K562 (cell line): ENCODE results near the gene CLGN. TPM values are rescaled to one million over a fixed set of nuclear protein-coding genes. Genes with fewer than 3 reads are reported as not detected.

Experiments used
- CEBPB ChIP-seq: fragments of 450-650 bp; IDR thresholded peaks from 2 replicates; pipeline ENCODE4 v1.6.1; 2016; ENCODE audit warnings: missing genetic modification characterization, missing compliant biosample characterization
- ELF2 ChIP-seq: fragments of 250-450 bp; sonication (Bioruptor Pico); IDR thresholded peaks from 2 replicates; pipeline ENCODE4 v1.5.0; 2021; ENCODE audit warnings: mild to moderate bottlenecking
- JUNB ChIP-seq: fragments of 450-650 bp; formaldehyde crosslinking; conservative IDR thresholded peaks from 2 replicates; pipeline ENCODE4 v1.4.0; 2020; ENCODE audit warnings: mild to moderate bottlenecking
- NFXL1 ChIP-seq: fragments of 450-650 bp; formaldehyde crosslinking; IDR thresholded peaks from 2 replicates; pipeline ENCODE4 v1.4.0; 2021; ENCODE audit warnings: mild to moderate bottlenecking
- SAFB2 ChIP-seq: fragments of 200-400 bp; formaldehyde crosslinking; IDR thresholded peaks from 2 replicates; pipeline ENCODE4 v1.6.1; 2018; ENCODE audit warnings: borderline replicate concordance, low read length, low read depth, moderate library complexity; ENCODE audit not compliant: severe bottlenecking
- ZFP36 ChIP-seq: fragments of 150-350 bp; IDR thresholded peaks from 2 replicates; pipeline ENCODE4 v1.6.1; 2018; ENCODE audit warnings: low read length, low read depth; ENCODE audit not compliant: partially characterized antibody
- polyA plus RNA-seq, 8 experiments: library from polyadenylated mRNA; depleted of rRNA in 4 of 8; stranded (reverse) in 5 of 8; unstranded in 3 of 8; fragments of >200 nt; fragmentation: Nextera tagmentation in 2 of 8; fragmentation: Illumina TruSeq in 1 of 8; extraction: Ambion mirVana in 2 of 8; extraction: Trizol in 1 of 8; gene quantifications; 2 replicates each; pipeline versions ENCODE4 v1.2.1 to v1.2.3, GENCODE V29; 2011 to 2014; ENCODE audit warnings: inconsistent platforms in 1 of 8, missing spikeins in 1 of 8
- total RNA-seq, 7 experiments: library from RNA; depleted of rRNA in 6 of 7; stranded (reverse); fragments of >200 nt in 6 of 7; fragmentation: Illumina TruSeq in 2 of 7; extraction: Trizol in 2 of 7; gene quantifications; 2 replicates each; pipeline versions ENCODE4 v1.2.1 to v1.2.3, GENCODE V29; 2011 to 2021; ENCODE audit warnings: low replicate concordance in 1 of 7
- TF ChIP-seq, protein P1 (sequence below): conservative IDR thresholded peaks from 2 replicates; pipeline ENCODE4 v1.6.1; 2011; ENCODE audit warnings: low read depth, mild to moderate bottlenecking, low read length; ENCODE audit not compliant: control insufficient read depth
- TF ChIP-seq, protein P2 (sequence below), 2 experiments: fragments of 250-450 bp in 1 of 2; fragments of 450-650 bp in 1 of 2; sonication (Bioruptor Pico) in 1 of 2; IDR thresholded peaks; 2 replicates each; pipeline versions ENCODE4 v1.6.1 to v1.8.0; 2016 to 2021; ENCODE audit warnings: mild to moderate bottlenecking in 2 of 2, moderate library complexity in 2 of 2, missing compliant biosample characterization in 1 of 2, missing genetic modification characterization in 1 of 2
- TF ChIP-seq, protein P3 (sequence below): fragments of 450-650 bp; conservative IDR thresholded peaks from 2 replicates; pipeline ENCODE4 v1.6.1; 2016; ENCODE audit warnings: missing genetic modification characterization, low read depth, mild to moderate bottlenecking, control low read depth, missing compliant biosample characterization
- TF ChIP-seq, protein P4 (sequence below): fragments of 250-450 bp; sonication (Bioruptor Pico); IDR thresholded peaks from 2 replicates; pipeline ENCODE4 v1.4.0; 2020
- TF ChIP-seq, protein P5 (sequence below): fragments of 250-450 bp; sonication (Bioruptor Pico); IDR thresholded peaks from 2 replicates; pipeline ENCODE4 v1.6.1; 2021; ENCODE audit warnings: mild to moderate bottlenecking
- TF ChIP-seq, protein P6 (sequence below): fragments of 250-450 bp; sonication (Bioruptor Pico); IDR thresholded peaks from 2 replicates; pipeline ENCODE4 v1.4.0; 2020; ENCODE audit warnings: mild to moderate bottlenecking, moderate library complexity

Gene CLGN
- total and polyA plus RNA-seq, 9 of the 15 experiments (the other 6 are each of a cell fraction or from before 2014, with no cell fraction given) = 0.22 to 3.6 (median 2.7) TPM

DNA sequence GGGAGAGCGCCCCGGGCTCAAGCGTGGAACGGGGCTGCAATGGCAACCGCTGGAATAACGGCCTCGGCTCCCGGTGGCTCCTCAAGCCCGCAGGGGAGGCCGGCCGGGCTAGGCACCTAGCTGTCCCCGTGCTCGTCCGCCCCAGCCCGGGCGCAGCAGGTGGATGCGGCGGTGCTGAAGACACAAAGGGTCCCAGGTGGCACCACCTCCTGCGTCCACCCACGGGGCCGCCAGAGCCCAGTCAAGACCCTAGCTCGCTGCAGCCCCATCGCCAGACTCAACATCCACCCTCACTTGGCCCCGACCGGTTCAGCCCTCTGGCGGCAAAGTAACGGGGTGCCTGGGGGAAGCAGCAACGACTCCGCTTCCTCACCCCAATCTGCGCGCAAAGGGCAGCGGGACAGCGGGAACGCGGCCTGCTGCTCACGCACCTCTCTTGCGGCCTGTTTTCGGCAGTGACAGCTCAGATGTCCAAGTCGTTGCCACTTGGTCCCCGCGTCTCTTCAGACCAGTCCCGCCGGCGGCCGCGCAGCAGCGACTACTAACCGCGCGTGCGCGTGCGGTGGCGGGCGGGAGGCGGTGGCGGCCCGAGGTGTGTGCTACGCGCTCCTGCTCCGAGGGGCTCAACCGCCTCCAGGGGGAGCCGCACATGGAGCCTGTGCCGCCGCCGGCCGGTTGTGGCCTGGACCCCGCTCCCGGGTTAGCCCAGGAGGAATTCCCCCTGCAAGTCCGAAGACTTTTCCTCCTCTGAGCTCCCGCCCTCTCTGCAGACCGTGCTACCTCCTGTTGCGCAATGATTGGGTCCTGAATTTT, at the start of gene CLGN (continued):
- TF ChIP-seq, protein P1, sequence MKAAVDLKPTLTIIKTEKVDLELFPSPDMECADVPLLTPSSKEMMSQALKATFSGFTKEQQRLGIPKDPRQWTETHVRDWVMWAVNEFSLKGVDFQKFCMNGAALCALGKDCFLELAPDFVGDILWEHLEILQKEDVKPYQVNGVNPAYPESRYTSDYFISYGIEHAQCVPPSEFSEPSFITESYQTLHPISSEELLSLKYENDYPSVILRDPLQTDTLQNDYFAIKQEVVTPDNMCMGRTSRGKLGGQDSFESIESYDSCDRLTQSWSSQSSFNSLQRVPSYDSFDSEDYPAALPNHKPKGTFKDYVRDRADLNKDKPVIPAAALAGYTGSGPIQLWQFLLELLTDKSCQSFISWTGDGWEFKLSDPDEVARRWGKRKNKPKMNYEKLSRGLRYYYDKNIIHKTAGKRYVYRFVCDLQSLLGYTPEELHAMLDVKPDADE = no peak
- TF ChIP-seq, protein P2, sequence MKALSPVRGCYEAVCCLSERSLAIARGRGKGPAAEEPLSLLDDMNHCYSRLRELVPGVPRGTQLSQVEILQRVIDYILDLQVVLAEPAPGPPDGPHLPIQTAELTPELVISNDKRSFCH (CRISPR knock-in tag; IDR thresholded peaks at IDR 0.05) = no peak
- TF ChIP-seq, protein P2 (tag; IDR thresholded peaks at IDR 0.05) = no peak
- TF ChIP-seq ZFP36 = no peak
- TF ChIP-seq, protein P3, sequence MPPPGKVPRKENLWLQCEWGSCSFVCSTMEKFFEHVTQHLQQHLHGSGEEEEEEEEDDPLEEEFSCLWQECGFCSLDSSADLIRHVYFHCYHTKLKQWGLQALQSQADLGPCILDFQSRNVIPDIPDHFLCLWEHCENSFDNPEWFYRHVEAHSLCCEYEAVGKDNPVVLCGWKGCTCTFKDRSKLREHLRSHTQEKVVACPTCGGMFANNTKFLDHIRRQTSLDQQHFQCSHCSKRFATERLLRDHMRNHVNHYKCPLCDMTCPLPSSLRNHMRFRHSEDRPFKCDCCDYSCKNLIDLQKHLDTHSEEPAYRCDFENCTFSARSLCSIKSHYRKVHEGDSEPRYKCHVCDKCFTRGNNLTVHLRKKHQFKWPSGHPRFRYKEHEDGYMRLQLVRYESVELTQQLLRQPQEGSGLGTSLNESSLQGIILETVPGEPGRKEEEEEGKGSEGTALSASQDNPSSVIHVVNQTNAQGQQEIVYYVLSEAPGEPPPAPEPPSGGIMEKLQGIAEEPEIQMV (tag) = no peak
- TF ChIP-seq, protein P4, sequence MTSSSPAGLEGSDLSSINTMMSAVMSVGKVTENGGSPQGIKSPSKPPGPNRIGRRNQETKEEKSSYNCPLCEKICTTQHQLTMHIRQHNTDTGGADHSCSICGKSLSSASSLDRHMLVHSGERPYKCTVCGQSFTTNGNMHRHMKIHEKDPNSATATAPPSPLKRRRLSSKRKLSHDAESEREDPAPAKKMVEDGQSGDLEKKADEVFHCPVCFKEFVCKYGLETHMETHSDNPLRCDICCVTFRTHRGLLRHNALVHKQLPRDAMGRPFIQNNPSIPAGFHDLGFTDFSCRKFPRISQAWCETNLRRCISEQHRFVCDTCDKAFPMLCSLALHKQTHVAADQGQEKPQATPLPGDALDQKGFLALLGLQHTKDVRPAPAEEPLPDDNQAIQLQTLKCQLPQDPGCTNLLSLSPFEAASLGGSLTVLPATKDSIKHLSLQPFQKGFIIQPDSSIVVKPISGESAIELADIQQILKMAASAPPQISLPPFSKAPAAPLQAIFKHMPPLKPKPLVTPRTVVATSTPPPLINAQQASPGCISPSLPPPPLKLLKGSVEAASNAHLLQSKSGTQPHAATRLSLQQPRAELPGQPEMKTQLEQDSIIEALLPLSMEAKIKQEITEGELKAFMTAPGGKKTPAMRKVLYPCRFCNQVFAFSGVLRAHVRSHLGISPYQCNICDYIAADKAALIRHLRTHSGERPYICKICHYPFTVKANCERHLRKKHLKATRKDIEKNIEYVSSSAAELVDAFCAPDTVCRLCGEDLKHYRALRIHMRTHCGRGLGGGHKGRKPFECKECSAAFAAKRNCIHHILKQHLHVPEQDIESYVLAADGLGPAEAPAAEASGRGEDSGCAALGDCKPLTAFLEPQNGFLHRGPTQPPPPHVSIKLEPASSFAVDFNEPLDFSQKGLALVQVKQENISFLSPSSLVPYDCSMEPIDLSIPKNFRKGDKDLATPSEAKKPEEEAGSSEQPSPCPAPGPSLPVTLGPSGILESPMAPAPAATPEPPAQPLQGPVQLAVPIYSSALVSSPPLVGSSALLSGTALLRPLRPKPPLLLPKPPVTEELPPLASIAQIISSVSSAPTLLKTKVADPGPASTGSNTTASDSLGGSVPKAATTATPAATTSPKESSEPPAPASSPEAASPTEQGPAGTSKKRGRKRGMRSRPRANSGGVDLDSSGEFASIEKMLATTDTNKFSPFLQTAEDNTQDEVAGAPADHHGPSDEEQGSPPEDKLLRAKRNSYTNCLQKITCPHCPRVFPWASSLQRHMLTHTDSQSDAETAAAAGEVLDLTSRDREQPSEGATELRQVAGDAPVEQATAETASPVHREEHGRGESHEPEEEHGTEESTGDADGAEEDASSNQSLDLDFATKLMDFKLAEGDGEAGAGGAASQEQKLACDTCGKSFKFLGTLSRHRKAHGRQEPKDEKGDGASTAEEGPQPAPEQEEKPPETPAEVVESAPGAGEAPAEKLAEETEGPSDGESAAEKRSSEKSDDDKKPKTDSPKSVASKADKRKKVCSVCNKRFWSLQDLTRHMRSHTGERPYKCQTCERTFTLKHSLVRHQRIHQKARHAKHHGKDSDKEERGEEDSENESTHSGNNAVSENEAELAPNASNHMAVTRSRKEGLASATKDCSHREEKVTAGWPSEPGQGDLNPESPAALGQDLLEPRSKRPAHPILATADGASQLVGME (CRISPR knock-in tag) = 0 out of 2 replicates have a peak, but pooled peaks have one; percentile 25
- TF ChIP-seq, protein P5, sequence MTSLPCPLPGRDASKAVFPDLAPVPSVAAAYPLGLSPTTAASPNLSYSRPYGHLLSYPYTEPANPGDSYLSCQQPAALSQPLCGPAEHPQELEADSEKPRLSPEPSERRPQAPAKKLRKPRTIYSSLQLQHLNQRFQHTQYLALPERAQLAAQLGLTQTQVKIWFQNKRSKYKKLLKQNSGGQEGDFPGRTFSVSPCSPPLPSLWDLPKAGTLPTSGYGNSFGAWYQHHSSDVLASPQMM (CRISPR knock-in tag) = no peak
- no peak for TF ChIP-seq JUNB (CRISPR knock-in tag)
- no peak for TF ChIP-seq SAFB2
- no peak for TF ChIP-seq NFXL1 (CRISPR knock-in tag)
- TF ChIP-seq CEBPB (tag) = peak; percentile 100
- TF ChIP-seq, protein P6, sequence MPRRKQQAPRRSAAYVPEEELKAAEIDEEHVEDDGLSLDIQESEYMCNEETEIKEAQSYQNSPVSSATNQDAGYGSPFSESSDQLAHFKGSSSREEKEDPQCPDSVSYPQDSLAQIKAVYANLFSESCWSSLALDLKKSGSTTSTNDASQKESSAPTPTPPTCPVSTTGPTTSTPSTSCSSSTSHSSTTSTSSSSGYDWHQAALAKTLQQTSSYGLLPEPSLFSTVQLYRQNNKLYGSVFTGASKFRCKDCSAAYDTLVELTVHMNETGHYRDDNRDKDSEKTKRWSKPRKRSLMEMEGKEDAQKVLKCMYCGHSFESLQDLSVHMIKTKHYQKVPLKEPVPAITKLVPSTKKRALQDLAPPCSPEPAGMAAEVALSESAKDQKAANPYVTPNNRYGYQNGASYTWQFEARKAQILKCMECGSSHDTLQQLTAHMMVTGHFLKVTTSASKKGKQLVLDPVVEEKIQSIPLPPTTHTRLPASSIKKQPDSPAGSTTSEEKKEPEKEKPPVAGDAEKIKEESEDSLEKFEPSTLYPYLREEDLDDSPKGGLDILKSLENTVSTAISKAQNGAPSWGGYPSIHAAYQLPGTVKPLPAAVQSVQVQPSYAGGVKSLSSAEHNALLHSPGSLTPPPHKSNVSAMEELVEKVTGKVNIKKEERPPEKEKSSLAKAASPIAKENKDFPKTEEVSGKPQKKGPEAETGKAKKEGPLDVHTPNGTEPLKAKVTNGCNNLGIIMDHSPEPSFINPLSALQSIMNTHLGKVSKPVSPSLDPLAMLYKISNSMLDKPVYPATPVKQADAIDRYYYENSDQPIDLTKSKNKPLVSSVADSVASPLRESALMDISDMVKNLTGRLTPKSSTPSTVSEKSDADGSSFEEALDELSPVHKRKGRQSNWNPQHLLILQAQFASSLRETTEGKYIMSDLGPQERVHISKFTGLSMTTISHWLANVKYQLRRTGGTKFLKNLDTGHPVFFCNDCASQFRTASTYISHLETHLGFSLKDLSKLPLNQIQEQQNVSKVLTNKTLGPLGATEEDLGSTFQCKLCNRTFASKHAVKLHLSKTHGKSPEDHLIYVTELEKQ (CRISPR knock-in tag) = no peak
- no peak for TF ChIP-seq ELF2 (CRISPR knock-in tag)
